WTC11 (cell line): ENCODE data around the gene NPIPA5.
"Not testable (repeated sequence)": the region's sequence is repeated elsewhere in the genome, so short reads cannot be mapped to it uniquely, and the experiment has no call there.

Source experiments
- AR ChIP-seq: fragments of 250-450 bp; sonication (Bioruptor Pico); IDR thresholded peaks from 2 replicates; pipeline ENCODE4 v1.9.0; 2021; ENCODE audit warnings: mild to moderate bottlenecking
- JUN ChIP-seq: sonication (generic); formaldehyde crosslinking; IDR thresholded peaks from 2 replicates; pipeline ENCODE4 v1.8.0; 2023; ENCODE audit warnings: mild to moderate bottlenecking, missing genetic modification reagents
- NFYB ChIP-seq: sonication (generic); formaldehyde crosslinking; conservative IDR thresholded peaks from 2 replicates; pipeline ENCODE4 v1.8.0; 2022; ENCODE audit warnings: low read depth, missing genetic modification reagents
- TF ChIP-seq, protein P1 (sequence below): fragments of 200-600 bp; IDR thresholded peaks from 2 replicates; pipeline ENCODE4 v1.8.0; 2022; ENCODE audit warnings: antibody characterized with exemption

GRCh38 chr16:15395631-15396508 is 17.8 kb upstream of the NPIPA5 start, which contains the start of gene MPV17L:
- TF ChIP-seq, protein P1, sequence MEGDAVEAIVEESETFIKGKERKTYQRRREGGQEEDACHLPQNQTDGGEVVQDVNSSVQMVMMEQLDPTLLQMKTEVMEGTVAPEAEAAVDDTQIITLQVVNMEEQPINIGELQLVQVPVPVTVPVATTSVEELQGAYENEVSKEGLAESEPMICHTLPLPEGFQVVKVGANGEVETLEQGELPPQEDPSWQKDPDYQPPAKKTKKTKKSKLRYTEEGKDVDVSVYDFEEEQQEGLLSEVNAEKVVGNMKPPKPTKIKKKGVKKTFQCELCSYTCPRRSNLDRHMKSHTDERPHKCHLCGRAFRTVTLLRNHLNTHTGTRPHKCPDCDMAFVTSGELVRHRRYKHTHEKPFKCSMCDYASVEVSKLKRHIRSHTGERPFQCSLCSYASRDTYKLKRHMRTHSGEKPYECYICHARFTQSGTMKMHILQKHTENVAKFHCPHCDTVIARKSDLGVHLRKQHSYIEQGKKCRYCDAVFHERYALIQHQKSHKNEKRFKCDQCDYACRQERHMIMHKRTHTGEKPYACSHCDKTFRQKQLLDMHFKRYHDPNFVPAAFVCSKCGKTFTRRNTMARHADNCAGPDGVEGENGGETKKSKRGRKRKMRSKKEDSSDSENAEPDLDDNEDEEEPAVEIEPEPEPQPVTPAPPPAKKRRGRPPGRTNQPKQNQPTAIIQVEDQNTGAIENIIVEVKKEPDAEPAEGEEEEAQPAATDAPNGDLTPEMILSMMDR, result not testable (repeated sequence)
- not testable (repeated sequence) for TF ChIP-seq AR, JUN (CRISPR knock-in tag)
- 0 out of 2 replicates have a peak, but pooled peaks have one; percentile 38 for TF ChIP-seq NFYB (CRISPR knock-in tag)
